Skeletal muscle satellite cell (primary cell): ENCODE data around the gene RAB27B. TPM values are rescaled to one million over a fixed set of nuclear protein-coding genes. Genes with fewer than 3 reads are reported as not detected.

Source experiments
- H3K27me3 ChIP-seq: 2 replicates; pipeline ENCODE4 v1.7.0; 2013; ENCODE audit warnings: low read length; ENCODE audit not compliant: control insufficient read depth, insufficient read depth
- H3K36me3 ChIP-seq: 2 replicates; pipeline ENCODE4 v1.7.0; 2013; ENCODE audit warnings: mild to moderate bottlenecking, control low read depth, low read length; ENCODE audit not compliant: insufficient read depth
- H3K4me1 ChIP-seq: 2 replicates; pipeline ENCODE4 v1.7.0; 2013; ENCODE audit warnings: low read length; ENCODE audit not compliant: control insufficient read depth, insufficient read depth
- H3K4me2 ChIP-seq: 2 replicates; pipeline ENCODE4 v1.7.0; 2013; ENCODE audit warnings: mild to moderate bottlenecking, low read length
- H3K4me3 ChIP-seq: 2 replicates; pipeline ENCODE4 v1.7.0; 2013; ENCODE audit warnings: low read length
- H3K9ac ChIP-seq: 2 replicates; pipeline ENCODE4 v1.7.0; 2013; ENCODE audit warnings: mild to moderate bottlenecking, low read depth, low read length, moderate library complexity
- H3K9me3 ChIP-seq: replicated peaks from 2 replicates; pipeline ENCODE4 v1.7.0; 2013; ENCODE audit warnings: mild to moderate bottlenecking, control low read depth, low read length
- total RNA-seq: library from RNA; depleted of rRNA; stranded (reverse); fragments of >200 nt; gene quantifications from 2 replicates; pipeline ENCODE4 v1.2.3, GENCODE V29; 2012; rRNA removed

Gene RAB27B, protein sequence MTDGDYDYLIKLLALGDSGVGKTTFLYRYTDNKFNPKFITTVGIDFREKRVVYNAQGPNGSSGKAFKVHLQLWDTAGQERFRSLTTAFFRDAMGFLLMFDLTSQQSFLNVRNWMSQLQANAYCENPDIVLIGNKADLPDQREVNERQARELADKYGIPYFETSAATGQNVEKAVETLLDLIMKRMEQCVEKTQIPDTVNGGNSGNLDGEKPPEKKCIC
- total RNA-seq: 8.5 and 34.2 TPM in 2 replicates

- Histone ChIP-seq H3K9ac (peak within 1 kb of the TSS; percentile 73), H3K9me3 (no peaks in the 10 kb centered on the region), H3K36me3 (peaks cover 2% of the 10 kb centered on the region), H3K4me2 (peak within 1 kb of the TSS; percentile 86), H3K4me3 (peak within 1 kb of the TSS; percentile 78), H3K27me3 (no peaks in the 10 kb centered on the region), H3K4me1 (peaks cover 18% of the 10 kb centered on the region)
Measured at GRCh38 chr18:54828281-54828881, at the start of gene RAB27B. RAB27B (plus strand) TSS chr18:54828477; CDS start chr18:54877586, 49,109 bp downstream.

GRCh38 chr18:54780285-54780861 is 47.9 kb upstream of the RAB27B start:
- H3K4me3 ChIP-seq: no peak overlapping the region
- no peaks in the 10 kb centered on the region for H3K36me3 ChIP-seq
- no peaks in the 10 kb centered on the region for H3K27me3 ChIP-seq
- peaks cover 21% of the 10 kb centered on the region for H3K4me1 ChIP-seq
- no peak overlapping the region for H3K9ac ChIP-seq
- H3K4me2 ChIP-seq: no peak overlapping the region
- H3K9me3 ChIP-seq: no peaks in the 10 kb centered on the region

DNA sequence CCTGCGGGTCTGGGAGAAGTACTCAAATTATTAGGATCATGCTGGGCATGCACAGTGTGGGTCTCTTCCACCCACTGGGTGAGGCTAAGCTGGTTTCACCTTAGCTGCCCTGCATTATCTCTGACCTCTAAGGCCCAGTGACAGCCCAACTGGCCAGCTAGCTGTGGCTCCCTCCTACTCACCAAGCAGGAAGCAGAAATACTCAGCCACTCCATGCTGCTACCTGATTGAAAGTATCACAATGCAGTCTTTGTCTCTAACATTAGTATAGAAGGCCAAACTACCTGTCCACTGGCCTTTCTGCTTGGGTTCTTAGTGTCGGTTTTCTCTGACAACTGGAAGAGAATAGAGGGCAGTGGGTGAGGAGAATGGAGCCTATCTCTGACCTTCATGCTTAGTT is 47.3 kb upstream of the RAB27B start:
- Histone ChIP-seq H3K4me1 (peaks cover 15% of the 10 kb centered on the region), H3K4me3 (no peak overlapping the region), H3K36me3 (no peaks in the 10 kb centered on the region), H3K9me3 (no peaks in the 10 kb centered on the region), H3K9ac (no peak overlapping the region), H3K27me3 (no peaks in the 10 kb centered on the region), H3K4me2 (no peak overlapping the region)

- H3K4me3 ChIP-seq: no peak overlapping the region
- H3K9ac ChIP-seq: no peak overlapping the region
- no peak overlapping the region for H3K4me2 ChIP-seq
- no peaks in the 10 kb centered on the region for H3K27me3 ChIP-seq
- H3K9me3 ChIP-seq: no peaks in the 10 kb centered on the region
- H3K4me1 ChIP-seq: peaks cover 16% of the 10 kb centered on the region
- no peaks in the 10 kb centered on the region for H3K36me3 ChIP-seq
Measured at GRCh38 chr18:54783139-54783538, 45.1 kb upstream of the RAB27B start.

DNA sequence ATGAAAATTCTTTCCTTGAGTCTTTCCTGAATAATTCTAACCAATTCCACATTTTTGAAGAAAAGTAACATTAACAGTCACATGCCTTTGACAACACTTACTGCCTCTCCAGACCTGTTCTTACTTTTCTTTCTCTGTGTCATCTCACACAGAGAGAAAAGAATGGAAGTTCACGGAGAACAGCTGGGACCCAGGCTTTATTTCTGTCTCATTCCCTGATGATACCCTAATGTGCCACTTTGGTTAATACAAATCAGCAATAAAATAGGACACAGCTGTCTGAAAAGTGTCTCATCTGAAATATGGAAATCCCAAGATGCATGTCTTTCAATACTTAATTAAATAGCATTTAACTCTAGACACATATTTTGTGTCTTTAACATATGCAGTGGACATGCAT is 42.1 kb upstream of the RAB27B start:
- Histone ChIP-seq H3K36me3 (no peaks in the 10 kb centered on the region), H3K4me1 (peaks cover 17% of the 10 kb centered on the region), H3K9ac (no peak overlapping the region), H3K27me3 (no peaks in the 10 kb centered on the region), H3K4me3 (no peak overlapping the region), H3K4me2 (no peak overlapping the region), H3K9me3 (no peaks in the 10 kb centered on the region)

DNA sequence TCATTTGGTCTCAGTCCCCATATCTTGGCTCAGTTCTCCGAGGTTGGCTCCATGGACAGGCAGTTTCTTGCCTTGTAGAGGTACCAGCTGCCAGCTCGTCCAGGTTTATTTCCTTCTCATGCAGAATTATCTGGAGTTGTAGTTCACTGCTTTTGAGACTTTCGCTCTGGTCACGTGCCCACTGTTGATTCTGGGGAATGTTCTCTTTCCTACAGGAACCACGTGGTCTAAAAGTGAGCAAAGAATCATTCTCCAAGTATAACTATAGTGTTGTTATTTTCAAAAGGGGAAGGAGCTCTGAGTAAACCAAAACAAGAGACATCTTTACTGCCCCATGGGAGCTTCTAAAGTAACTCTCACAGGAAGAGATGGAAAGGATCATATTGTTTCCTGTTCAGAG is 41.2 kb upstream of the RAB27B start:
- Histone ChIP-seq H3K9ac (no peak overlapping the region), H3K36me3 (no peaks in the 10 kb centered on the region), H3K4me2 (no peak overlapping the region), H3K9me3 (no peaks in the 10 kb centered on the region), H3K4me1 (peaks cover 17% of the 10 kb centered on the region), H3K27me3 (no peaks in the 10 kb centered on the region), H3K4me3 (no peak overlapping the region)

GRCh38 chr18:54787616-54788015 is 40.7 kb upstream of the RAB27B start:
- peaks cover 17% of the 10 kb centered on the region for H3K4me1 ChIP-seq
- no peaks in the 10 kb centered on the region for H3K36me3 ChIP-seq
- no peaks in the 10 kb centered on the region for H3K27me3 ChIP-seq
- H3K4me2 ChIP-seq: no peak overlapping the region
- H3K9ac ChIP-seq: no peak overlapping the region
- no peak overlapping the region for H3K4me3 ChIP-seq
- H3K9me3 ChIP-seq: no peaks in the 10 kb centered on the region

GRCh38 chr18:54790109-54790508 is 38.2 kb upstream of the RAB27B start:
- Histone ChIP-seq H3K27me3 (no peaks in the 10 kb centered on the region), H3K4me2 (no peak overlapping the region), H3K9me3 (no peaks in the 10 kb centered on the region), H3K36me3 (no peaks in the 10 kb centered on the region), H3K9ac (no peak overlapping the region), H3K4me1 (peaks cover 17% of the 10 kb centered on the region), H3K4me3 (no peak overlapping the region)

DNA sequence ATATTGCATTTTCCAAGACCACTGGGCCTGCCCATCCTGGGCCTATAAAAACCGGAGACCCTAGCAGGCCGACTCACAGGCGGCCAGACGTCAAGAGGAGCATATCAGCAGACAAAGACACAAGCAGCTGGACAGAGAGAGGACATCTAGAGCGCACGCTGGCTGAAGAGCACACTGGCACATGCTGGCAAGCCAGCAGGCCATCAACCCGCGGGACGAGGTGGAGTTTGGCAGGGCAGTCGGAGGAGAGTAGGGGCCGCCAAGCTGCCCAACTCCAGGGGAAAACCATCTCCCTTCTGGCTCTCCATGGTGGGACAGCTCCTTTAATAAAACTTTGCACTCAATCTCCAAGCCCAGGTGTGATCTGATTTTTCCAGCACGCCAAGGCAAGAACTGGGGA is 36.6 kb upstream of the RAB27B start:
- H3K4me1 ChIP-seq: peaks cover 16% of the 10 kb centered on the region

DNA sequence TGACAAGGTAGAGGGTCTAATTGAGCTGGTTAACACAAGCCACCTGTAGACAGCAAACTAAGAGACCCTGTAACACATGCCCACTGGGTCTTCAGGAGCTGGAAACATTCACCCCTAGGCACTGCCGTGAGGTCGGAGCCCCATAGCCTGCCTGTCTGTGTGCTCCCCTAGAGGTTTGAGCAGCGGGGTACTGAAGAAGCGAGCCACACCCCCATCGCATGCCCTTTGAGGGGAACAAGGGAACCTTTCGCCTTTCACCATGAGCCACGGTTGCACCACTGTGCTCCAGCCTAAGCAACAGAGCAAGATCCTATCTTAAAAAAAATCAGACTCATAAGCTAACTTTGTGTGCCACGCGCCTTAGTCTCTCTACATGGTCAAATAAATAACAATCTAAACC is 36.2 kb upstream of the RAB27B start:
- no peak overlapping the region for H3K4me3 ChIP-seq
- no peaks in the 10 kb centered on the region for H3K27me3 ChIP-seq
- no peaks in the 10 kb centered on the region for H3K9me3 ChIP-seq
- H3K4me2 ChIP-seq: no peak overlapping the region
- peaks cover 12% of the 10 kb centered on the region for H3K4me1 ChIP-seq
- no peak overlapping the region for H3K9ac ChIP-seq
- no peaks in the 10 kb centered on the region for H3K36me3 ChIP-seq

More for the DNA sequence above, 36.6 kb upstream of the RAB27B start:
- H3K36me3 ChIP-seq: no peaks in the 10 kb centered on the region
- H3K9ac ChIP-seq: no peak overlapping the region
- no peak overlapping the region for H3K4me3 ChIP-seq
- H3K27me3 ChIP-seq: no peaks in the 10 kb centered on the region
- no peak overlapping the region for H3K4me2 ChIP-seq
- H3K9me3 ChIP-seq: no peaks in the 10 kb centered on the region

DNA sequence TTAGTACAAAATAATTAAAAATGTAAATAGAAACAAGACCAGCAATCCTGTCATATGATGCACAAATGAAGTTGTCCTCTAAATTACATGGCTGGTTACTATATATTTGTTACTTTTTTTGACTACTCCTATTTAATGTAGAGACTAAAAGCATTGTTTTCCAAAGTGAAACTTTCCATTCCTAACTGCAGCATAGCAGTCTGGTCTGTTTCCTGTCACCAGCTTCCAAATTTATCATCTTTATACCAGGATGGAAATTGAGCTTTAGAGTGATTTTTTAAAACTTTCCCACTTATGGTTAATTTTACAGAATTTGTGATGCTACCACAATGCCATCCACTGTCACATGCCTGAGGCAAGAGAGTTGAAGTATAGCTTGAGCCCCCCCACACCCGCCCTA is 33.5 kb upstream of the RAB27B start:
- Histone ChIP-seq H3K4me2 (no peak overlapping the region), H3K9me3 (no peaks in the 10 kb centered on the region), H3K4me3 (no peak overlapping the region), H3K36me3 (no peaks in the 10 kb centered on the region), H3K4me1 (no peaks in the 10 kb centered on the region), H3K9ac (no peak overlapping the region), H3K27me3 (no peaks in the 10 kb centered on the region)

- Histone ChIP-seq H3K27me3 (no peaks in the 10 kb centered on the region), H3K36me3 (no peaks in the 10 kb centered on the region), H3K4me2 (no peak overlapping the region), H3K4me3 (no peak overlapping the region), H3K9ac (no peak overlapping the region), H3K9me3 (no peaks in the 10 kb centered on the region), H3K4me1 (no peaks in the 10 kb centered on the region)
Measured at GRCh38 chr18:54798186-54798585, 30.1 kb upstream of the RAB27B start.
